Thyroid gland (tissue), 4 donors: ENCODE measurements around the gene ABI2.

Source experiments
- POLR2A ChIP-seq, 2 donors: fragments of 450-650 bp; IDR thresholded peaks; one replicate each; pipeline ENCODE4 v1.6.1; 2017; ENCODE audit warnings: antibody characterized with exemption in 2 of 2, mild to moderate bottlenecking in 2 of 2, moderate library complexity in 1 of 2
- TF ChIP-seq, protein P1 (sequence below), 6 experiments: fragments of 200-600 bp in 3 of 6; fragments of 450-650 bp in 3 of 6; sonication (generic) in 3 of 6; IDR thresholded peaks; one replicate each; pipeline ENCODE4 v1.5.1; 2016 to 2019; ENCODE audit warnings: antibody characterized with exemption in 6 of 6, mild to moderate bottlenecking in 2 of 6, inconsistent platforms in 1 of 6, moderate library complexity in 1 of 6

DNA sequence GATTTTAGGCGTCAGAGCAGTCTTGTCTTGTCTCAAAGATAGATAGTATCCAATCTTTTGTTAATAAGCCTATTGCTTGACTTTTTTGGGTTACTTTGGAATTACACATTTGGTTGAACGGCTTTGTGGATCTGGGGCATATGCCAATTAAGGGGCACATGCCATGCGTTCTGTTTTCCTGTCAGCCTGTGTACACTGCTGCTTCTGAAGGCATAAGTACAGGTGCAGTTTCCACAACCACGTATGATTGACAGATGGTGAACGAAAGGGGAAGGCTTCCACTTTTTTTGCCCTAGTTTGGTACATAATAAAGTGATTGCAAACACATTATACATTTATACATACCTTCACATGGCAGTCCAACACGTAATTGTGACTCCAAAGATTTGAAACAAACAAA lies 104.6 kb downstream of the ABI2 start:
- TF ChIP-seq, protein P1, sequence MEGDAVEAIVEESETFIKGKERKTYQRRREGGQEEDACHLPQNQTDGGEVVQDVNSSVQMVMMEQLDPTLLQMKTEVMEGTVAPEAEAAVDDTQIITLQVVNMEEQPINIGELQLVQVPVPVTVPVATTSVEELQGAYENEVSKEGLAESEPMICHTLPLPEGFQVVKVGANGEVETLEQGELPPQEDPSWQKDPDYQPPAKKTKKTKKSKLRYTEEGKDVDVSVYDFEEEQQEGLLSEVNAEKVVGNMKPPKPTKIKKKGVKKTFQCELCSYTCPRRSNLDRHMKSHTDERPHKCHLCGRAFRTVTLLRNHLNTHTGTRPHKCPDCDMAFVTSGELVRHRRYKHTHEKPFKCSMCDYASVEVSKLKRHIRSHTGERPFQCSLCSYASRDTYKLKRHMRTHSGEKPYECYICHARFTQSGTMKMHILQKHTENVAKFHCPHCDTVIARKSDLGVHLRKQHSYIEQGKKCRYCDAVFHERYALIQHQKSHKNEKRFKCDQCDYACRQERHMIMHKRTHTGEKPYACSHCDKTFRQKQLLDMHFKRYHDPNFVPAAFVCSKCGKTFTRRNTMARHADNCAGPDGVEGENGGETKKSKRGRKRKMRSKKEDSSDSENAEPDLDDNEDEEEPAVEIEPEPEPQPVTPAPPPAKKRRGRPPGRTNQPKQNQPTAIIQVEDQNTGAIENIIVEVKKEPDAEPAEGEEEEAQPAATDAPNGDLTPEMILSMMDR (IDR thresholded peaks at IDR 0.05), result no peak
- TF ChIP-seq POLR2A (IDR thresholded peaks at IDR 0.05), result no peak
